HepG2 (cell line): ENCODE data around the gene IAH1. TPM values are rescaled to one million over a fixed set of nuclear protein-coding genes. Genes with fewer than 3 reads are reported as not detected.

Experiments used
- ATAC-seq: fragments of 200-7000 bp; cut with Tn5 transposase; 3 replicates; pipeline ENCODE4 v1.9.1; 2020; ENCODE audit warnings: mild to moderate bottlenecking, moderate library complexity
- BruUV-seq: library from RNA; stranded (reverse); fragments of 400-500 nt; replicated peaks from 2 replicates; lab custom pipeline; 2021; lab: Mats Ljungman, UMichigan
- CTCF ChIA-PET: fragments of 300-600 bp; formaldehyde crosslinking; extraction: SDS; loops from one replicate; lab custom pipeline; 2021; ENCODE audit warnings: low total read pairs, inconsistent platforms, low intra/inter-chr PET ratio; lab: Yijun Ruan, JAX
- POLR2A ChIA-PET: fragments of 350-600 bp; sonication (Branson Sonifier 250); formaldehyde crosslinking; loops from one replicate; lab custom pipeline; 2020; ENCODE audit warnings: antibody characterized with exemption, inconsistent platforms; lab: Yijun Ruan, JAX
- DNase-seq: peaks from one replicate; pipeline ENCODE4 v3.0.0-alpha.2; 2015; ENCODE audit warnings: low spot score
- FAIRE-seq: peaks from 3 replicates; lab custom pipeline; 2011; peaks lifted over from hg19 to GRCh38; lab: Jason Lieb, UNC
- H2AFZ ChIP-seq: one replicate; pipeline ENCODE4 v1.6.1; 2011; ENCODE audit warnings: low read length, inconsistent platforms
- H3K27ac ChIP-seq: fragments of 300-600 bp; 3 replicates; pipeline ENCODE4 v1.8.0; 2011; ENCODE audit warnings: mixed run types, mild to moderate bottlenecking, mixed read lengths, low read length, inconsistent platforms; ENCODE audit not compliant: insufficient read depth; ENCODE audit errors: extremely low read length
- H3K27me3 ChIP-seq, 2 experiments: fragments of 200-600 bp in 1 of 2; 2 replicates in 1 of 2; 3 replicates in 1 of 2; pipeline versions ENCODE4 v1.6.0 to v1.8.0; 2011; ENCODE audit warnings: low read length in 2 of 2, mild to moderate bottlenecking in 2 of 2, moderate library complexity in 2 of 2, inconsistent platforms in 1 of 2; ENCODE audit not compliant: insufficient read depth in 2 of 2, control insufficient read depth in 1 of 2
- H3K36me3 ChIP-seq, 2 experiments: fragments of 200-600 bp in 1 of 2; replicated peaks in 1 of 2; 2 replicates in 1 of 2; 3 replicates in 1 of 2; pipeline versions ENCODE4 v1.5.1 to v1.8.0; 2011; ENCODE audit warnings: low read length in 2 of 2, inconsistent platforms in 1 of 2; ENCODE audit not compliant: insufficient read depth in 2 of 2, control insufficient read depth in 1 of 2
- H3K4me1 ChIP-seq: 2 replicates; pipeline ENCODE4 v1.5.1; 2012; ENCODE audit warnings: low read length, inconsistent platforms; ENCODE audit not compliant: insufficient read depth
- H3K4me2 ChIP-seq: 2 replicates; pipeline ENCODE4 v1.6.0; 2011; ENCODE audit warnings: low read depth, low read length, inconsistent platforms
- H3K4me3 ChIP-seq, 3 experiments: fragments of 200-600 bp in 1 of 3; sonication (generic), shearing (Covaris generic) in 1 of 3; replicated peaks in 1 of 3; 2 replicates each; pipeline ENCODE4 v1.5.1; 2011 to 2016; ENCODE audit warnings: low read length in 3 of 3, inconsistent platforms in 2 of 3, low read depth in 2 of 3, mild to moderate bottlenecking in 2 of 3, control low read depth in 1 of 3, mixed read lengths in 1 of 3; ENCODE audit not compliant: insufficient read depth in 1 of 3
- H3K79me2 ChIP-seq: one replicate; pipeline ENCODE4 v1.6.1; 2011; ENCODE audit warnings: low read length, inconsistent platforms; ENCODE audit not compliant: insufficient read depth
- H3K9ac ChIP-seq: 2 replicates; pipeline ENCODE4 v1.6.0; 2011; ENCODE audit warnings: mild to moderate bottlenecking, low read depth, low read length, inconsistent platforms; ENCODE audit not compliant: insufficient read depth
- H3K9me3 ChIP-seq: 2 replicates; pipeline ENCODE4 v1.5.1; 2012; ENCODE audit warnings: mild to moderate bottlenecking, low read length
- H4K20me1 ChIP-seq: 2 replicates; pipeline ENCODE4 v1.6.0; 2011; ENCODE audit warnings: inconsistent platforms, mild to moderate bottlenecking, low read length, moderate library complexity; ENCODE audit not compliant: insufficient read depth
- CC2D1A ChIP-seq: sonication (generic); formaldehyde crosslinking; IDR thresholded peaks from 2 replicates; pipeline ENCODE4 v1.8.1; 2023; ENCODE audit warnings: mild to moderate bottlenecking, missing genetic modification reagents
- EZH2 ChIP-seq: conservative IDR thresholded peaks from 2 replicates; pipeline ENCODE4 v1.6.1; 2012; ENCODE audit warnings: mild to moderate bottlenecking, low read depth, low read length, moderate library complexity
- KLF16 ChIP-seq, 2 experiments: sonication (generic) in 1 of 2; formaldehyde crosslinking in 1 of 2; IDR thresholded peaks; 2 replicates each; pipeline versions ENCODE4 v1.6.1 to v1.8.0; 2016 to 2023; ENCODE audit warnings: missing genetic modification reagents in 2 of 2, missing compliant biosample characterization in 1 of 2
- SRSF9 ChIP-seq: fragments of 200-400 bp; formaldehyde crosslinking; IDR thresholded peaks from 2 replicates; pipeline ENCODE4 v1.6.1; 2018; ENCODE audit warnings: borderline replicate concordance, mild to moderate bottlenecking, low read depth, low read length; ENCODE audit not compliant: insufficient read depth, poor library complexity, severe bottlenecking
- ZNF350 ChIP-seq: sonication (generic); formaldehyde crosslinking; IDR thresholded peaks from 2 replicates; pipeline ENCODE4 v1.4.0; 2020; ENCODE audit warnings: mild to moderate bottlenecking, low read depth, missing genetic modification reagents, borderline replicate concordance
- ZNF547 ChIP-seq: sonication (generic); formaldehyde crosslinking; IDR thresholded peaks from 2 replicates; pipeline ENCODE4 v1.5.1; 2020; ENCODE audit warnings: mild to moderate bottlenecking, missing genetic modification reagents
- ZNF777 ChIP-seq: sonication (generic); formaldehyde crosslinking; IDR thresholded peaks from 2 replicates; pipeline ENCODE4 v1.4.0; 2020; ENCODE audit warnings: missing genetic modification reagents
- WGBS: methylation state at CpG from one replicate; pipeline ENCODE4 v1.1.6; 2017; ENCODE audit warnings: low lambda C conversion rate; 5-methylcytosine and 5-hydroxymethylcytosine counted together
- in situ Hi-C: cut with HindIII; loops from 2 replicates; pipeline ENCODE4 v1.10.0; 2017; ENCODE audit warnings: low pct_unique_long_range_greater_than_20kb; ENCODE audit not compliant: extremely low pct_ligation_motif_present
- intact Hi-C: fragments of 100-400 bp; cut with micrococcal nuclease; formaldehyde crosslinking; loops from one replicate; pipeline ENCODE4 v1.10.0; 2022; ENCODE audit not compliant: unreplicated experiment
- polyA plus RNA-seq, 8 experiments: library from polyadenylated mRNA; depleted of rRNA in 3 of 8; stranded (reverse) in 7 of 8; unstranded in 1 of 8; fragments of >200 nt; fragmentation: Illumina TruSeq in 4 of 8; extraction: Trizol in 4 of 8; gene quantifications; 2 replicates each; pipeline versions ENCODE4 v1.2.1 to v1.2.3, GENCODE V29; 2011 to 2016; ENCODE audit warnings: low read depth in 4 of 8, missing spikeins in 1 of 8, mixed read lengths in 1 of 8; ENCODE audit not compliant: insufficient read depth in 1 of 8
- total RNA-seq, 5 experiments: library from RNA; depleted of rRNA; stranded (reverse); fragments of >200 nt; fragmentation: Illumina TruSeq; extraction: Trizol; gene quantifications; 2 replicates each; pipeline ENCODE4 v1.2.3, GENCODE V29; 2016; ENCODE audit warnings: low read depth in 1 of 5
- TF ChIP-seq, protein P1 (sequence below): sonication (generic); formaldehyde crosslinking; IDR thresholded peaks from 2 replicates; pipeline ENCODE4 v1.4.0; 2020; ENCODE audit warnings: missing genetic modification reagents
- TF ChIP-seq, protein P2 (sequence below): sonication (generic); formaldehyde crosslinking; IDR thresholded peaks from 2 replicates; pipeline ENCODE4 v1.5.0; 2020; ENCODE audit warnings: mild to moderate bottlenecking, missing genetic modification reagents
- TF ChIP-seq, protein P3 (sequence below): IDR thresholded peaks from 2 replicates; pipeline ENCODE4 v1.6.1; 2012; ENCODE audit warnings: low read depth, low read length, improper control_type of control experiment
- TF ChIP-seq, protein P4 (sequence below): sonication (generic); formaldehyde crosslinking; IDR thresholded peaks from 2 replicates; pipeline ENCODE4 v1.9.0; 2021; ENCODE audit warnings: missing genetic modification reagents, borderline replicate concordance
- TF ChIP-seq, protein P5 (sequence below): IDR thresholded peaks from 2 replicates; pipeline ENCODE4 v1.6.1; 2016; ENCODE audit warnings: mild to moderate bottlenecking, missing biosample characterization, missing genetic modification reagents

IAH1 gene
- total and polyA plus RNA-seq, 2 of the 13 experiments (the other 11 are each of a cell fraction or from before 2014, with no cell fraction given): 43.6 to 44.4 TPM

DNA sequence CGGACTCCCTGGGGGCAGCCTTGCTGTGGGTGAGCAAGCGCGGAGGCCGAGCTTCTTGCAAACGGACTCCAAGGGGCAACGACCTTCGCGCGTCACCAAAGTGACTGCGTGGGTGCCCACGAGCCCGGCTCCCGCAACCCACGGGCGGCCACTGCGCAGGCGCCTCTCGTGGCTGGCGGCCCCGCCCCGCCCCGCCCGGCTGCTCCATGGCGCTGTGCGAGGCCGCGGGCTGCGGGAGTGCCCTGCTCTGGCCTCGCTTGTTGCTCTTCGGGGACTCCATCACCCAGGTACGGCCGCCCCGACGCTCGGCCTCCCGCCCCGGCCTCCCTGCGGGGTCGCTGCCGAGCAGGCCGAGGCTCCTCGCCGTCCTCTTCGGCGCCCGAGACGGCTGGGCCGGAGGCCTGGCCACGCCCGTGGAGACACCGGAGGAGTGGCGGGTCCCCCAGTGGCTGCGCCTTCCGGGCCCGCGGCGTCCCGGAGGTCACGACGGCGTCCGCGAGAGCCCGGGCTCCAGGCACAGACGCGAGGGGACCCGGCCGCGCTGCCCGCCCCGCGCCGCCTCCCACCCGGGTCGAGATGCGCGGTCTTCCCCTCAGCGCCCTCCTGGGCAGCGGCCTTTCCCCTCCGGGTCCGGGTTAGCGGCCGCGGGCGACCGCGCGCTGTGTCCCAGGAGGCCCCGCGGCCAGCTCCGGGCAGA lies at the start of gene IAH1 (continued):
- TF ChIP-seq, protein P1, sequence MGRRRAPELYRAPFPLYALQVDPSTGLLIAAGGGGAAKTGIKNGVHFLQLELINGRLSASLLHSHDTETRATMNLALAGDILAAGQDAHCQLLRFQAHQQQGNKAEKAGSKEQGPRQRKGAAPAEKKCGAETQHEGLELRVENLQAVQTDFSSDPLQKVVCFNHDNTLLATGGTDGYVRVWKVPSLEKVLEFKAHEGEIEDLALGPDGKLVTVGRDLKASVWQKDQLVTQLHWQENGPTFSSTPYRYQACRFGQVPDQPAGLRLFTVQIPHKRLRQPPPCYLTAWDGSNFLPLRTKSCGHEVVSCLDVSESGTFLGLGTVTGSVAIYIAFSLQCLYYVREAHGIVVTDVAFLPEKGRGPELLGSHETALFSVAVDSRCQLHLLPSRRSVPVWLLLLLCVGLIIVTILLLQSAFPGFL (CRISPR knock-in tag): no peak
- peak; percentile 77 for TF ChIP-seq ZNF777 (CRISPR knock-in tag)
- TF ChIP-seq, protein P2, sequence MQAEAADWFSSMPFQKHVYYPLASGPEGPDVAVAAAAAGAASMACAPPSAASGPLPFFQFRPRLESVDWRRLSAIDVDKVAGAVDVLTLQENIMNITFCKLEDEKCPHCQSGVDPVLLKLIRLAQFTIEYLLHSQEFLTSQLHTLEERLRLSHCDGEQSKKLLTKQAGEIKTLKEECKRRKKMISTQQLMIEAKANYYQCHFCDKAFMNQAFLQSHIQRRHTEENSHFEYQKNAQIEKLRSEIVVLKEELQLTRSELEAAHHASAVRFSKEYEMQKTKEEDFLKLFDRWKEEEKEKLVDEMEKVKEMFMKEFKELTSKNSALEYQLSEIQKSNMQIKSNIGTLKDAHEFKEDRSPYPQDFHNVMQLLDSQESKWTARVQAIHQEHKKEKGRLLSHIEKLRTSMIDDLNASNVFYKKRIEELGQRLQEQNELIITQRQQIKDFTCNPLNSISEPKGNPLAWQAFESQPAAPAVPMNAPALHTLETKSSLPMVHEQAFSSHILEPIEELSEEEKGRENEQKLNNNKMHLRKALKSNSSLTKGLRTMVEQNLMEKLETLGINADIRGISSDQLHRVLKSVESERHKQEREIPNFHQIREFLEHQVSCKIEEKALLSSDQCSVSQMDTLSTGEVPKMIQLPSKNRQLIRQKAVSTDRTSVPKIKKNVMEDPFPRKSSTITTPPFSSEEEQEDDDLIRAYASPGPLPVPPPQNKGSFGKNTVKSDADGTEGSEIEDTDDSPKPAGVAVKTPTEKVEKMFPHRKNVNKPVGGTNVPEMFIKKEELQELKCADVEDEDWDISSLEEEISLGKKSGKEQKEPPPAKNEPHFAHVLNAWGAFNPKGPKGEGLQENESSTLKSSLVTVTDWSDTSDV (CRISPR knock-in tag): no peak
- TF ChIP-seq, protein P3, sequence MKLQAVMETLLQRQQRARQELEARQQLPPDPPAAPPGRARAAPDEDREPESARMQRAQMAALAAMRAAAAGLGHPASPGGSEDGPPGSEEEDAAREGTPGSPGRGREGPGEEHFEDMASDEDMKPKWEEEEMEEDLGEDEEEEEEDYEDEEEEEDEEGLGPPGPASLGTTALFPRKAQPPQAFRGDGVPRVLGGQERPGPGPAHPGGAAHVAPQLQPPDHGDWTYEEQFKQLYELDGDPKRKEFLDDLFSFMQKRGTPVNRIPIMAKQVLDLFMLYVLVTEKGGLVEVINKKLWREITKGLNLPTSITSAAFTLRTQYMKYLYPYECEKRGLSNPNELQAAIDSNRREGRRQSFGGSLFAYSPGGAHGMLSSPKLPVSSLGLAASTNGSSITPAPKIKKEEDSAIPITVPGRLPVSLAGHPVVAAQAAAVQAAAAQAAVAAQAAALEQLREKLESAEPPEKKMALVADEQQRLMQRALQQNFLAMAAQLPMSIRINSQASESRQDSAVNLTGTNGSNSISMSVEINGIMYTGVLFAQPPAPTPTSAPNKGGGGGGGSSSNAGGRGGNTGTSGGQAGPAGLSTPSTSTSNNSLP: no peak

DNA sequence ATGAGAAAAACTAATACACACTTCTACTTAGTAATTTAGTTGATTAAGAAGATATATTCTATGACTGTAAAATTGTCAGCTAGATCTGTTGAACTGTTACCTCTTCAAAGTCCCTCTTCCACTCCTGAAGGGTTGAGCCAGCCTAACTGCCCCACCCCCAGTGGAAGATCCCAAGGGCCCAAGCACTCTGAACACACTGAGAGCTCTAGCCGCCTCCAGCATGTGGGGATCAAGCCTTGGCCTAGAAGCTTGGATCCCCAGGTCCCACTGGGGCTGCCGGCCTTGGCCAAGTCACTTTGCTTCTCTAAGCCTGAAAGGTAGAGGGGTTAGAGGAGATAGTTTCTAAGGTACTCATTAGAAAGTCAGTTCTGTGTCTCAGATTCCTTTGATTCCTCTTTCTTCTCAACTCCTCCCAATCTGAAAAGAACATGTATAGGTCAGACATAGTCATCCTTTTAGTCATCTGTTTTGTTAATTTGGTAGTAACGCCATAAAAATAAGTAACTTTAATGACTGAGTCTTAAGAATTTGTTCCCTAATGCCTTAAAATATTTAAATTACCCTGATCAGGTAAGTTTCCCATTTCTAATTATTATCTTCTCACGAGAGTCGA lies 45.3 kb upstream of the IAH1 start:
- FAIRE-seq: no peak
- peaks cover 15% of the 10 kb centered on the region for H3K79me2 ChIP-seq
- intact Hi-C loops: no loop called here
- no peak overlapping the region for H3K4me2 ChIP-seq
- in situ Hi-C loops: no loop called here
- DNase-seq: no peak
- H2AFZ ChIP-seq: no peak overlapping the region
- peaks cover 17% of the 10 kb centered on the region for H3K4me1 ChIP-seq
- WGBS: 90% methylated on average over 5 of the region's 5 CpGs
- ChIA-PET POLR2A (no interaction called here), CTCF (no interaction called here)
- peaks cover 4 to 46% of the 10 kb centered on the region in 2 experiments for H3K36me3 ChIP-seq
- no peaks in the 10 kb centered on the region for H4K20me1 ChIP-seq
- H3K27me3 ChIP-seq: no peaks in the 10 kb centered on the region
- BruUV-seq: no TSS peak
- ATAC-seq: no peak
- H3K27ac ChIP-seq: no peak overlapping the region
- no peaks in the 10 kb centered on the region for H3K9me3 ChIP-seq
- no peak overlapping the region for H3K4me3 ChIP-seq
- H3K9ac ChIP-seq: no peak overlapping the region
- TF ChIP-seq ZNF547 (no peak), CC2D1A (CRISPR knock-in tag) (no peak), ZNF350 (CRISPR knock-in tag) (no peak), SRSF9 (no peak), EZH2 (no peak), KLF16 (CRISPR knock-in tag; IDR thresholded peaks at IDR 0.05) (no peak)
- TF ChIP-seq, protein P4, sequence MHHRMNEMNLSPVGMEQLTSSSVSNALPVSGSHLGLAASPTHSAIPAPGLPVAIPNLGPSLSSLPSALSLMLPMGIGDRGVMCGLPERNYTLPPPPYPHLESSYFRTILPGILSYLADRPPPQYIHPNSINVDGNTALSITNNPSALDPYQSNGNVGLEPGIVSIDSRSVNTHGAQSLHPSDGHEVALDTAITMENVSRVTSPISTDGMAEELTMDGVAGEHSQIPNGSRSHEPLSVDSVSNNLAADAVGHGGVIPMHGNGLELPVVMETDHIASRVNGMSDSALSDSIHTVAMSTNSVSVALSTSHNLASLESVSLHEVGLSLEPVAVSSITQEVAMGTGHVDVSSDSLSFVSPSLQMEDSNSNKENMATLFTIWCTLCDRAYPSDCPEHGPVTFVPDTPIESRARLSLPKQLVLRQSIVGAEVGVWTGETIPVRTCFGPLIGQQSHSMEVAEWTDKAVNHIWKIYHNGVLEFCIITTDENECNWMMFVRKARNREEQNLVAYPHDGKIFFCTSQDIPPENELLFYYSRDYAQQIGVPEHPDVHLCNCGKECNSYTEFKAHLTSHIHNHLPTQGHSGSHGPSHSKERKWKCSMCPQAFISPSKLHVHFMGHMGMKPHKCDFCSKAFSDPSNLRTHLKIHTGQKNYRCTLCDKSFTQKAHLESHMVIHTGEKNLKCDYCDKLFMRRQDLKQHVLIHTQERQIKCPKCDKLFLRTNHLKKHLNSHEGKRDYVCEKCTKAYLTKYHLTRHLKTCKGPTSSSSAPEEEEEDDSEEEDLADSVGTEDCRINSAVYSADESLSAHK (CRISPR knock-in tag): no peak
- TF ChIP-seq, protein P5, sequence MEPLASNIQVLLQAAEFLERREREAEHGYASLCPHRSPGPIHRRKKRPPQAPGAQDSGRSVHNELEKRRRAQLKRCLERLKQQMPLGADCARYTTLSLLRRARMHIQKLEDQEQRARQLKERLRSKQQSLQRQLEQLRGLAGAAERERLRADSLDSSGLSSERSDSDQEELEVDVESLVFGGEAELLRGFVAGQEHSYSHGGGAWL (CRISPR knock-in tag): no peak
